ENCODE data around the gene LMBR1. TPM values are rescaled to one million over a fixed set of nuclear protein-coding genes. Genes with fewer than 3 reads are reported as not detected.
"Not testable (repeated sequence)": the region's sequence is repeated elsewhere in the genome, so short reads cannot be mapped to it uniquely, and the experiment has no call there.

The LMBR1 gene
- total RNA-seq, 4 donors from 2014 or later = 38.0 to 81.3 (median 56.4) TPM

GRCh38 chr7:156722043-156722826, 170.7 kb downstream of the LMBR1 start:
- H3K4me1 ChIP-seq = no peaks in the 10 kb centered on the region
- H3K9me3 ChIP-seq = no peaks in the 10 kb centered on the region
- intact Hi-C loops (cut with DNase I) = no loop called here
- H3K4me3 ChIP-seq = no peak overlapping the region
- H3K27me3 ChIP-seq = no peaks in the 10 kb centered on the region
- peaks cover 0 to 24% (median 5%) of the 10 kb centered on the region in 4 donors for H3K36me3 ChIP-seq
- DNase-seq (ENCODE audit: extremely low spot score) = no peak
- 90% methylated on average over 4 of the region's 4 CpGs for WGBS
- TF ChIP-seq EP300 (IDR thresholded peaks at IDR 0.05) (no peak), POLR2A (IDR thresholded peaks at IDR 0.05; ENCODE audit: low read depth) (no peak), CTCF (IDR thresholded peaks at IDR 0.05) (no peak), POLR2AphosphoS5 (IDR thresholded peaks at IDR 0.05) (no peak)
- H3K27ac ChIP-seq (replicated peaks in 1 of 4) = no peak overlapping the region

GRCh38 chr7:156703773-156704482, 189.1 kb downstream of the LMBR1 start:
- intact Hi-C loops (cut with DNase I) = no loop called here
- no peak for DNase-seq (ENCODE audit: extremely low spot score)
- Histone ChIP-seq H3K27ac (replicated peaks in 1 of 4) (no peak overlapping the region), H3K4me1 (no peaks in the 10 kb centered on the region), H3K4me3 (no peak overlapping the region), H3K36me3 (peaks cover 0 to 13% (median 0%) of the 10 kb centered on the region in 4 donors), H3K27me3 (no peaks in the 10 kb centered on the region), H3K9me3 (peaks cover 0 to 10% (median 7%) of the 10 kb centered on the region in 4 donors)
- TF ChIP-seq CTCF (IDR thresholded peaks at IDR 0.05) = no peak
- no peak for TF ChIP-seq POLR2A (IDR thresholded peaks at IDR 0.05; ENCODE audit: low read depth)
- no peak for TF ChIP-seq EP300 (IDR thresholded peaks at IDR 0.05)
- TF ChIP-seq POLR2AphosphoS5 (IDR thresholded peaks at IDR 0.05) = no peak
- 93% methylated on average over 5 of the region's 5 CpGs for WGBS

GRCh38 chr7:156703209-156703608, 189.8 kb downstream of the LMBR1 start:
- peaks cover 0 to 11% (median 0%) of the 10 kb centered on the region in 4 donors for H3K36me3 ChIP-seq
- DNase-seq (ENCODE audit: extremely low spot score) = no peak
- no peak overlapping the region for H3K27ac ChIP-seq (replicated peaks in 1 of 4)
- H3K4me1 ChIP-seq = no peaks in the 10 kb centered on the region
- H3K4me3 ChIP-seq = no peak overlapping the region
- intact Hi-C loops (cut with DNase I) = no loop called here
- H3K27me3 ChIP-seq = no peaks in the 10 kb centered on the region
- WGBS = 86% methylated on average over 3 of the region's 4 CpGs
- TF ChIP-seq POLR2A (IDR thresholded peaks at IDR 0.05; ENCODE audit: low read depth) = no peak
- no peak for TF ChIP-seq CTCF (IDR thresholded peaks at IDR 0.05)
- peaks cover 0 to 6% (median under 1%) of the 10 kb centered on the region in 4 donors for H3K9me3 ChIP-seq

GRCh38 chr7:156702399-156702798, 190.6 kb downstream of the LMBR1 start:
- H3K27me3 ChIP-seq = no peaks in the 10 kb centered on the region
- no peaks in the 10 kb centered on the region for H3K4me1 ChIP-seq
- TF ChIP-seq POLR2A (IDR thresholded peaks at IDR 0.05; ENCODE audit: low read depth) = no peak
- TF ChIP-seq CTCF (IDR thresholded peaks at IDR 0.05) = no peak
- TF ChIP-seq EP300 (IDR thresholded peaks at IDR 0.05) = no peak
- TF ChIP-seq POLR2AphosphoS5 (IDR thresholded peaks at IDR 0.05) = no peak
- peaks cover 0 to 12% (median 3%) of the 10 kb centered on the region in 4 donors for H3K9me3 ChIP-seq
- intact Hi-C loops (cut with DNase I) = no loop called here
- DNase-seq (ENCODE audit: extremely low spot score) = no peak
- H3K36me3 ChIP-seq = peaks cover 0 to 16% (median 0%) of the 10 kb centered on the region in 4 donors
- no peak overlapping the region for H3K4me3 ChIP-seq
- no peak overlapping the region for H3K27ac ChIP-seq (replicated peaks in 1 of 4)

- intact Hi-C loops (cut with DNase I) = not testable (repeated sequence)
- WGBS = 82% methylated on average over 1 of the region's 1 CpG
- peaks cover 0 to 16% (median 0%) of the 10 kb centered on the region in 4 donors for H3K36me3 ChIP-seq
Measured at GRCh38 chr7:156701787-156702186, 191.2 kb downstream of the LMBR1 start.

GRCh38 chr7:156698512-156698911, 194.5 kb downstream of the LMBR1 start:
- Histone ChIP-seq H3K9me3 (peaks cover 0 to 15% (median 9%) of the 10 kb centered on the region in 4 donors), H3K36me3 (peaks cover 0 to 11% (median 0%) of the 10 kb centered on the region in 4 donors)
- DNase-seq (ENCODE audit: extremely low spot score); H3K4me1 ChIP-seq; intact Hi-C loops (cut with DNase I); H3K27ac ChIP-seq (replicated peaks in 1 of 4); H3K27me3 ChIP-seq; H3K4me3 ChIP-seq: not testable (repeated sequence)
- WGBS = 100% methylated on average over 4 of the region's 4 CpGs

More at GRCh38 chr7:156701787-156702186, 191.2 kb downstream of the LMBR1 start:
- H3K27me3 ChIP-seq; H3K27ac ChIP-seq (replicated peaks in 1 of 4); H3K4me1 ChIP-seq; H3K4me3 ChIP-seq; DNase-seq (ENCODE audit: extremely low spot score): not testable (repeated sequence)
- H3K9me3 ChIP-seq = peaks cover 0 to 15% (median 6%) of the 10 kb centered on the region in 4 donors

GRCh38 chr7:156697283-156697682, 195.7 kb downstream of the LMBR1 start:
- H3K27ac ChIP-seq (replicated peaks in 1 of 4); H3K4me1 ChIP-seq; DNase-seq (ENCODE audit: extremely low spot score); H3K27me3 ChIP-seq; intact Hi-C loops (cut with DNase I); H3K4me3 ChIP-seq: not testable (repeated sequence)
- Histone ChIP-seq H3K9me3 (peaks cover 0 to 15% (median 9%) of the 10 kb centered on the region in 4 donors), H3K36me3 (peaks cover 0 to 11% (median 0%) of the 10 kb centered on the region in 4 donors)
- WGBS = 97% methylated on average over 9 of the region's 9 CpGs
